H54 (cell line): ENCODE results near the gene SLC12A7.

Source experiments
- DNase-seq: peaks from one replicate; pipeline ENCODE4 v3.0.0; 2011; ENCODE audit warnings: low spot score, mixed read lengths; ENCODE audit not compliant: insufficient read length
- FAIRE-seq: peaks from 3 replicates; lab custom pipeline; 2011; peaks lifted over from hg19 to GRCh38; lab: Jason Lieb, UNC
- POLR2A ChIP-seq: IDR thresholded peaks from 2 replicates; pipeline ENCODE4 v1.6.1; 2011; ENCODE audit warnings: low read depth, mild to moderate bottlenecking, low read length

Gene SLC12A7

DNA sequence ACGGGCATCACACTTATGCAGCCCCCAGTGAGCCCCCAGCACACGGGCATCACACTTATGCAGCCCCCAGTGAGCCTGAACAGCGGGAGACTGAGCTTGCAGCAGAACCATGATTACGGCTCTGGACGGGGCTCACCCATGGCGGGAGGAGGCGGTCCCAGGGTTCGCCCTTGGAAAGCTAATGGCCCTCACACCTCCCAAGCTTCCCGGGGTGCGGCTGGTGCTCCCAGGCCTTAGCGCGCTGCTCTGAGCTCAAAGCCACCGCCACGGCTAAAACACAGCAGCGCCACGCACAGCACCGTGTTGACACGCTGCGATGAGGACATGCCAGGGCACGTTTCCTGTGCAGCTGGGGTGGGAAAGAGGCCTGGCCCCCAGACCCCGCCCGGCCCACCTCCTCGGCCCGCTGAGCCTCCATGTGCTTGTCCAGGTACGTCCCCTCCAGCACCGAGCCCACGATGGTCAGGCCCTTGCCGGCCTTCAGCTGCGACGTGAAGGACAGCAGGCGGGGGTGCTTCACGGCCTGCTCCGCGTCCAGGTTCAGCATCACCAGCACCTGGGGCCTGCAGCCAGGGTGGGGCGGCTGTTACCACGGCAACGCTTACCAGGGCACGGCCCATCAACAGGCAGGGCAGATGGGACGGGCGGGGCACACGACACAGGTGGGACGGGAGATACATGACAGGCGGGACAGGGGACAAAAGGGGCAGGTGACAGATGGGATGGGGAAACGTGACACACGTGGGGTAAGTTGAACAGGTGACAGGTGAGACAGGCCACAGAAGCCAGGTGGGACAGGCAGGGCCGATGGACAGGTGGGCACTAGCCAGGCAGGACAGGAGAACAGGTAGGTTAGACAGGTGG lies 38.4 kb downstream of the SLC12A7 start:
- FAIRE-seq (no peak), DNase-seq (no peak)
- no peak for TF ChIP-seq POLR2A

DNA sequence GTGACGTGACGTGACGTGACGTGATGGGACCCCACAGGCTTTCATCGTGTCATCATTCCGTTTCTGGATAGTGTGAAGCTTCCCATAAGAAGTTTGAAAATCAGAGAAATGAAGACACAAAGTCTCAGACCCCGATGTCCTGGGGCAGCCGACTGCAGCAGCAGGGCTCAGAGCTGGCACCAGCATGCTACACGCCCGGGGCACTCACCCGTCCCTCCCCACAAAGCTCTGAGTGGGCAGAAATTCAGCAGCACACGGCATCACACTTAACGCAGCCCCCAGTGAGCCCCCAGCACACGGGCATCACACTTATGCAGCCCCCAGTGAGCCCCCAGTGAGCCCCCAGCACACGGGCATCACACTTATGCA lies 42.2 kb downstream of the SLC12A7 start:
- FAIRE-seq (no peak), DNase-seq (no peak)
- TF ChIP-seq POLR2A, result no peak

DNA sequence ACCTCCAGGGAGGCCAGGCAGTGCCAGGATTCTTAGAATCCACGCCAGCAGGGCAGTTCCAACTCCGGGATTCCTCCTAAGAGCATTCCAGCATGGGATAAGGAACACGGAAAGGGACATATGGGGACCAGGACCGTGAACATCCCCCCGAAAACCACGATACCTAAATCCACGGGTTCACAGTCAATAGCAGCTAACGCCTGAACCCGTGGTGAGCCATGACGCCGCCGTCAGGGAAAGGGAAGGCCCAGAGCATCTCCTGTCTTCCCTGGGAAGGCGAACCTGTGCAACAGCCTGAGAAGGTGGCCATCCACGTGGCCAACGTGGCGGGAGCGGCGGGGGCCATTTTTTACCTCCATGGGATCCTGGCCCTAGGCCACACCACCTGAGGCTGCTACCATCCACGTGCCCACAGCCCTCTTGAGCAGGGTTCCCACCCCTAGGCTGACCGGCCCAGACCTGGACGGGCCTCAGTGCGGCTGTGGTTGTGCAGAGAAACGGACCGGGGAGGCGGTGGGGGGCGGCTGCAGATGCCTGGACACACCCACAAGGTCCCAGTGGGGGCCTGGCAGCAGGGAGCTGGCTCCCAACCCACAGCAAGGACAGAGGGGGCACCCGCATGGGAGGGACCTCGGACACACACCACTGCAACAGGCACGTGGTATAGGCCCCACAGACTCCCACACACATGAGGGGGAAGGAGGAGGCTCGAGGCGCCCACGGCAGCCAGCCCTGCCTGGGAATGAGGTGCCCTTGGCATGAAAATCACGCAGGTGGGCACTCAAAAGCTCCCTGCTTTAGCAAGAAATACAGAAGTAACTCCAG lies 42.8 kb downstream of the SLC12A7 start:
- no peak for TF ChIP-seq POLR2A
- DNase-seq (no peak), FAIRE-seq (no peak)

DNA sequence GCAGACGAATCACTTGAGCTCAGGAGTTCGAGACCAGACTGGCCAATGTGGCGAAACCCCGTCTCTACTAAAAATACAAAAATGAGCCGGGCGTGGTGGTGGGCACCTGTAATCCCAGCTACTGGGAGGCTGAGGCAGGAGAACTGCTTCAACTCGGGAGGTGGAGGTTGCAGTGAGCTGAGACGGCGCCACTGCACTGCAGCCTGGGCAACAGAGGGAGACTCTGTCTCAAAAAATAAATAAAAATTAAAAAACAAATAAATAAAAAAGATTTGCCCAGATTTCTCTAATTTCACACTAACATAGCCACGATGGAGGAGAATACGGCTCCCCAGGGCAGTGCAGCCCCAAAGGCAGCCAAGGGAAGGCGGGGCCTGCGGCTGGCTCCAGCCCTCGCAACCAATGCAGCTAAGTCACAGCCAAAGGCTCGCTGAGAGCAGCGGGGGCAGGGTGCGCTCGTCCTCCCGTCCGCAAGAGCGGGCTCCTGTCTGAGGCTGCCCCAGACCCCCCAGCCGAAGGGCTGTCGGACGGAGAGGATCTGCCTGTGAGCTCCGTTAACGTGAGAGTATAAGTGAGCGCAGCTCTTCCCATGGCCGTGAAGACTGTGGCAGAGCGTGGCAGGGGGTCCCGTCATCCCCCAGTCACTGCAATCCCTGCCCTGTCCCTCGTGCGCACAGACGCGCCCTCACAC lies 43.5 kb downstream of the SLC12A7 start:
- no peak for TF ChIP-seq POLR2A
- no peak for FAIRE-seq

DNA sequence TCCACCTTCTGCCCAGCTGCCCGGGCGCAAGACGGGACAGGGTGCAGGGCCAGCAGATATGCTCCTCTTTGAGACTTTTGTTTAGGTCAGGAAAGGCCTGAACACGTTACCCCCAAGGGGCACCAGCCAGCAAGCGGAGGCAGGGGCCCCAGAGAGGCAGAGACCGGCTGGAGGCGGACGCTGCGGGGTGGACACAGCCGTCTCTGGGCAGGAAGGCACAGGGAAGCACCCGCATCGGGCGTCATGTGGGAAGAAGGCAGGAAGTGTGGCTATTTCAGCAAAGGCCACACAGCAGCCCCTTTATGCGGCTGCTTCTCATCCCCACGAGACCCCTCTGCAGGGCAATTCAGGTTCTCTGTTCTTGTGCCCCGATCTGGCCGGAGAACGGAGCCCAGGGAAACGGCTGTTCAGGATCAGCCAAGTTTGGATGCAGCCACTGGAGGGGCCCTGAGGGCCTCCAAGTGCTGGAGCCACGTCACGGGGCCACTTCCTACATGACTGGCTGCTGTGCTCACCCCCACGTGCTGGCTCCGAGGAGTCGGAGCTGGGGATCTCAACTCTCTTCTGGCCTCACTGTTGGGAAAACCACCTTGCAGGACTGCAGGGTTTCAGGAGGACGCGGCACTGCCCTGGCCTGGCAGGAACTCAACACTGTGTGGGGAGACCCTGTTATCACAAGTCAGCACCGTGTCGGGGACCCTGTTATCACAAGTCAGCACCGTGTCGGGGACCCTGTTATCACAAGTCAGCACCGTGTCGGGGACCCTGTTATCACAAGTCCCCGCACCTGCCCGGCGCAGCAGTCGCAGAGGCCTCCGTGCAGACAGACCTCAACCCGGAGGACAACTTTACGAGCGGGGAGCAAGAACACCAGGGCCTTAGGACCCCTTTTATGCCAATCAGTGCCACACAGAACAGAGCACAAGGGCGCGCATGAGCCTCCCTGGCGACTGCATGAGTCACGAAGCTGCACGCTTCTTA lies 44.4 kb downstream of the SLC12A7 start:
- no peak for TF ChIP-seq POLR2A
- FAIRE-seq (no peak), DNase-seq (no peak)

More for the DNA sequence above, 43.5 kb downstream of the SLC12A7 start:
- DNase-seq, result no peak

GRCh38 chr5:1066676-1067075 lies 45.2 kb downstream of the SLC12A7 start:
- TF ChIP-seq POLR2A, result no peak
- FAIRE-seq, result no peak
- DNase-seq, result no peak

GRCh38 chr5:1065891-1066650 lies 45.8 kb downstream of the SLC12A7 start:
- DNase-seq, result no peak
- no peak for TF ChIP-seq POLR2A
- no peak for FAIRE-seq

- no peak for TF ChIP-seq POLR2A
- DNase-seq, result no peak
- FAIRE-seq, result no peak
These were observed 46.6 kb downstream of the SLC12A7 start for GRCh38 chr5:1065143-1065750.

DNA sequence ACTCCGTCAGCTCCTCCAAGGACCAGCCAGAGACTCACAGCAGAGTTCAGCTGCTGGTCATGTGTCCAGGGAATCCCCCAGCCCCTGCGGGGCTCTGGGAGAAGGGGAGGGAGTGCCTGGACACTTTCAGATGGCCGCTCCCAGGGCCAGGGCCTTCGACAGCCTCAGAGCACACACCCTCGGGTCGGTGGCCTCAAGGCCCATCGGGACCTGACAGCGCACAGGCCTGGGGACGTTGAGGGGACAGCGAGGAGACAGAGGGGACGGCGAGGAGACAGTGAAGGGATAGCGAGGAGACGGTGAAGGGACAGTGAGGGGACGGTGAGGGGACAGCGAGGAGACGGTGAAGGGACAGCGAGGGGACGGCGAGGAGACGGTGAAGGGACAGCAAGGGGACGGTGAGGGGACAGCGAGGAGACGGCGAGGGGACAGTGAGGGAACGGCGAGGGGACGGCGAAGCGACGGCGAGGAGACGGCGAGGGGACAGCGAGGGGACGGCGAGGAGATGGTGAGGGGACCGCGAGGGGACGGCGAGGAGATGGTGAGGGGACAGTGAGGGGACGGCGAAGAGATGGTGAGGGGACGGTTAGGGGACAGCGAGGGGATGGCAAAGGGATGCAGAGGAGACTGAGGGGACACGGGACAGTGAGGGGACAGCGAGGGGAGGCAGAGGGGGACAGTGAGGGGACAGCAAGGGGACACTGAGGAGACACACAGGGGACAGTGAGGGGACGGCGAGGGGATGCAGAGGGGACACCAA lies 47.3 kb downstream of the SLC12A7 start:
- no peak for DNase-seq
- no peak for FAIRE-seq
- TF ChIP-seq POLR2A, result no peak

DNA sequence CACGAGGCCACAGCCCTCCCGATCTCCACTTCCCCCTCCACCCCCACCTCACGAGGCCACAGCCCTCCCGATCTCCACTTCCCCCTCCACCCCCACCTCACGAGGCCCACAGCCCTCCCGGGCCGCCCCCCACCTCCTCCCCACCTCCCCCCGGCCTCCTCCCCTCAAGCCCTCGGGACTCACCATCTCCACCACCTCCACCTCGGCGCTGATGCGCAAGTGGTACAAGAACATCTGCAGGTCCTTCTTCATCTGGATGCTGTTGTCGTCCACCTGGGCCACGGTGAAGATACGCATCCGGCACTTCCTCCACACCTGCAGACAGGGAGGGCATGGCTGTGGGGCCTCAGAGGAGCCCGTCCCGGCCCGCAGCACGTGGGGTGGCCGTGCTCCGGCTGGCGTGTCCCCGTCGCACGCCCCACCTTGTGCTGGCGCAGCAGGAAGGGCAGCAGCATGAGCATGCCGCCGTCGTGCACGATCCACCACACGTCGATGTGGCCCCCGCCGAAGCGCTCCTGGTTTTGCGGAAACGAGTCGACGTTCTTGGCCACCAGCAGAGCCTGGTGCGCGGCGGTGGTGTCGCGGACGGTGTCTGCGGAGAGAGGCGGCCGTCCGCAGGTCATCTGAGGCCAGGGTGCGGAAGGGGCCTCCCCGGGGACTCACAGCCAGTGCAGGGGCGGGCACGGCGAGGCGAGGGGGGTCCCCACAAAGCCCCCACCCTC lies 48.0 kb downstream of the SLC12A7 start:
- FAIRE-seq (no peak), DNase-seq (no peak)
- no peak for TF ChIP-seq POLR2A

- FAIRE-seq (no peak), DNase-seq (no peak)
- TF ChIP-seq POLR2A, result no peak
These were observed 48.9 kb downstream of the SLC12A7 start for GRCh38 chr5:1062761-1063568.
